Breast epithelium (tissue), 3 donors: Measurements from ENCODE around the gene SPON1.

ENCODE experiments used
- POLR2A ChIP-seq: fragments of 450-650 bp; IDR thresholded peaks from one replicate; pipeline ENCODE4 v1.6.1; 2016; ENCODE audit warnings: antibody characterized with exemption, mild to moderate bottlenecking, moderate library complexity
- TF ChIP-seq, protein P1 (sequence below), 3 donors: fragments of 450-650 bp; IDR thresholded peaks; one replicate each; pipeline ENCODE4 v1.5.1; 2016 to 2017; ENCODE audit warnings: antibody characterized with exemption in 3 of 3, mild to moderate bottlenecking in 3 of 3, moderate library complexity in 3 of 3

- TF ChIP-seq, protein P1, sequence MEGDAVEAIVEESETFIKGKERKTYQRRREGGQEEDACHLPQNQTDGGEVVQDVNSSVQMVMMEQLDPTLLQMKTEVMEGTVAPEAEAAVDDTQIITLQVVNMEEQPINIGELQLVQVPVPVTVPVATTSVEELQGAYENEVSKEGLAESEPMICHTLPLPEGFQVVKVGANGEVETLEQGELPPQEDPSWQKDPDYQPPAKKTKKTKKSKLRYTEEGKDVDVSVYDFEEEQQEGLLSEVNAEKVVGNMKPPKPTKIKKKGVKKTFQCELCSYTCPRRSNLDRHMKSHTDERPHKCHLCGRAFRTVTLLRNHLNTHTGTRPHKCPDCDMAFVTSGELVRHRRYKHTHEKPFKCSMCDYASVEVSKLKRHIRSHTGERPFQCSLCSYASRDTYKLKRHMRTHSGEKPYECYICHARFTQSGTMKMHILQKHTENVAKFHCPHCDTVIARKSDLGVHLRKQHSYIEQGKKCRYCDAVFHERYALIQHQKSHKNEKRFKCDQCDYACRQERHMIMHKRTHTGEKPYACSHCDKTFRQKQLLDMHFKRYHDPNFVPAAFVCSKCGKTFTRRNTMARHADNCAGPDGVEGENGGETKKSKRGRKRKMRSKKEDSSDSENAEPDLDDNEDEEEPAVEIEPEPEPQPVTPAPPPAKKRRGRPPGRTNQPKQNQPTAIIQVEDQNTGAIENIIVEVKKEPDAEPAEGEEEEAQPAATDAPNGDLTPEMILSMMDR (IDR thresholded peaks at IDR 0.05), result no peak
- TF ChIP-seq POLR2A, result no peak
Measured at GRCh38 chr11:14253421-14253820, 290.9 kb downstream of the SPON1 start.
